Measurements from ENCODE around the gene OXGR1. TPM values are rescaled to one million over a fixed set of nuclear protein-coding genes. Genes with fewer than 3 reads are reported as not detected.

The OXGR1 gene
- total RNA-seq, 1 experiment from 2014 or later = not detected

DNA sequence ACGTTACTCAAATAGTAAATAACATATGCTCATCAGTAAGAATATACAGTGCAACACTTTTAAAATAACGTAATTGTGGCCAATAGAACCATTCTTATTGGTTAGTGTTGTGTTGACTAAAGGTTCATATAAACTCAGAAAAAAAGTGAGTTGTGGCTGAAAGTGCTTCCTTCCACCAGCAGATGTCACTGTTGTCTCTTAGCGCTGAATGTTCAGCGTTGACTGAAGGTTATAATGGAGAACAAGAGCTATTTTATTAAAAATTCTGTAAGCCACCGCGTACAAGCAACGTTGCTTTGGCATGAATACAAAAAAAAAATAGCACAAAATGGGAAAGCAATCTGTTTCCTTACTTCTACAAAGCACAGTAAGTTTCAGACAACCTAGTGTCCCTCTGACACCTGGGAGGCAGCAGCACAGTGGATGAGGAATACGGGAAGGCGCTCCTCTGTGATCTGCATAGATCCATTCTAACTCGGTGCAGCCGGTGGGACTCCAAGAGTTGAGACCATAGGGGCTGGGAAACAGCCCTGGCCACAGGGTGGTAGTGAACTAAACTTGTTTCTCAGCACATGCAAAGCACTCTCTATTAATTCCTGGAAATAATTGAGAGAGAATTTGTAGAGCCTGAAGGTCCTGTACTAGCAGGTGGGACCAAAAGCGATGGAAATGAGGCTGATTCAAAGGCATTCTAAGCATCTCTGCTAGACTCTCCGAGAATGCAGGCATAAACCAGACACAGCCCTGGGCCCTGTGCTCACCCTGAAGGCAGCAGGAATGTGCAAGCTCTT is 23.9 kb upstream of the OXGR1 start:
- no peaks in the 10 kb centered on the region for H3K9me3 ChIP-seq (replicated peaks)
- H3K27ac ChIP-seq = no peak overlapping the region
- peaks cover 21% of the 10 kb centered on the region for H3K27me3 ChIP-seq (replicated peaks)
- DNase-seq (ENCODE audit: low read depth in 1 of 2, low spot score in 2 of 2) = peak in 1 of 2 experiments; percentile 42
- H3K4me1 ChIP-seq (replicated peaks) = no peaks in the 10 kb centered on the region
- H3K36me3 ChIP-seq = no peaks in the 10 kb centered on the region
- H3K4me3 ChIP-seq = no peak overlapping the region

DNA sequence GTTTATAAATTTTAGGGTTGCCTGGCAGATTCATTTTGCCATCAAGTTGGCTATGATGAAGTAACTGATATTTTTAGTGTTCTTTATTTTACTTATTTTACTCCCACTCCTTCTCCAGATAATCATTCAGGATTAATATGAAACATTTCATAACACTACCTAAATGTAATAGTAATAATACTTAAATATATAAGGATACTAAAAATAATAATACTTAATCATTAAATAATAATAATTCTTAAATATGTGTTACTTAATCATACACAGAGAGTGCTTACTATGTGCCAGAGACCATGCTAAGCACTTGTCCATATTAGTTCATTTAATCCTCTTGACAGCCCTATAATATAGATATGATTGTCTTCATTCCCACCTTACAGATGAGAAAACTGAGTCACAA is 23.0 kb upstream of the OXGR1 start:
- H3K4me1 ChIP-seq (replicated peaks) = no peaks in the 10 kb centered on the region
- H3K27me3 ChIP-seq (replicated peaks) = peaks cover 21% of the 10 kb centered on the region
- no peak overlapping the region for H3K27ac ChIP-seq
- no peak overlapping the region for H3K4me3 ChIP-seq
- DNase-seq (ENCODE audit: low read depth in 1 of 2, low spot score in 2 of 2) = no peak
- no peaks in the 10 kb centered on the region for H3K36me3 ChIP-seq
- no peaks in the 10 kb centered on the region for H3K9me3 ChIP-seq (replicated peaks)

DNA sequence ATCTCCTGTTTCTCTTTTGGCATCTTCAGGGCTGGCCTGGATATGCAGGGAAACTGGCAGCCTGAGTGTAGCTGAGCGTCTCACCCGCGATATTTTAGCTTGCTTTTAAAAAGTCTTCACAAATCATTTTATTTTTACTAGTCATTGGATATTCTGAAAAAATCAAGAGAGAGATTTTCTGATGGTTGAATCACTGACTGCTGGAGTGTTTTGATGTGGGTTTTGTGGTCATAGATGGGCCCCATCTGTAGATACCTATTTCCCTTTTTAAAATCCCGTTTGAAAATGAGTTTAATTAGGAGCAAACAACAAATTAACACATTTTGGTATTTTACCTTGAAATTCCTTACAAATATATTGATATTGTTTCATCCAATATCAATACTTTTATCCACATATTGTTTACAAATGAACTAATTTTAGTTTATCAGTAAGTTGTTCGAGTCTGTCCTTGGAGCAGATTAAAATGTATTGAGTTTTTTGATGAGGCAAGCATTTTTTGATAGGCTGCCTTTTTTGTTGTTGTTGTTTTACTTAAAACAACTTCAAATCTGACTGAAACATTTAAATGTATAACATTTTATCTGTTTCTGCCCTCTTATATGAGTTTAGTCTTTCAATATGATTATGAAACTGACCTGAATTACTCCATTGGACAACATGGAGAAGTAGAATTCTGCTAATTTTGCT is 21.5 kb upstream of the OXGR1 start:
- no peak for DNase-seq (ENCODE audit: low read depth in 1 of 2, low spot score in 2 of 2)
- no peaks in the 10 kb centered on the region for H3K4me1 ChIP-seq (replicated peaks)
- no peaks in the 10 kb centered on the region for H3K36me3 ChIP-seq
- no peak overlapping the region for H3K4me3 ChIP-seq
- H3K27me3 ChIP-seq (replicated peaks) = peaks cover 15% of the 10 kb centered on the region
- no peak overlapping the region for H3K27ac ChIP-seq
- H3K9me3 ChIP-seq (replicated peaks) = no peaks in the 10 kb centered on the region

DNA sequence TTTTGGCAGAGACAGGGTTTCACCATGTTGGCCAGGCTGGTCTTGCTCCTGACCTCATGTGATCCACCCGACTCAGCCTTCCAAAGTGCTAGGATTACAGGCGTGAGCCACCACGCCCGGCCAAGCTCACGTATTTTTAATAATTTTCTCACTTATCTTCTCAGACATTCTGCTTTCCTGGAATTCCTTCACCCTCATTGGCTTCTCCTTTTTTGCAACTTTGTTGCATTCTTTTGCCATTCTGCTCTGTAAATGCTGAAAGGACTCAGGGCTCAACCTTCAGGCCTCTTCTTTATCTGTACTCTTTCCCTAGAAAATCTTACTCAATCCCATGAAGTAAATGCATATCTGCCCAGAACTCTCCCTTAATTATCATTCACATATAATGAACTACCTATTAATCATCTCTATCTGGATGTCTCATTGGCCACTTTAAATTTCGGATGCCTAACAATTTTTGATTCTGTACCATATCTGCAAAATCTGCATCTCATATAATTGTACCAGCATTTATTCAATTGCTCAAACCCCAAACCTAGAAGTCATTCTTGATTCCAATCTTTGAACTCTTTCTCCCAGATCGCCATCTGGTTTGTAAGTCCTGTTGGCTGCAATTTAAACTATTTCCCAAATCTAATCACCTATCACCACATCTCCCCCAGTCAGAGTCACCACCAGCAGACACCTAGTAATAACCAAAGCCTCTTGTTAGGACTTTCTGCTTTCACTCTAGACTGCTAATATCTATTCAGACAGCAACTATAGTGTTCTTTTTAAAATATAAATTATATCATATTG is 18.2 kb upstream of the OXGR1 start:
- DNase-seq (ENCODE audit: low read depth in 1 of 2, low spot score in 2 of 2) = no peak
- no peak overlapping the region for H3K27ac ChIP-seq
- no peaks in the 10 kb centered on the region for H3K9me3 ChIP-seq (replicated peaks)
- no peaks in the 10 kb centered on the region for H3K4me1 ChIP-seq (replicated peaks)
- H3K36me3 ChIP-seq = no peaks in the 10 kb centered on the region
- no peaks in the 10 kb centered on the region for H3K27me3 ChIP-seq (replicated peaks)
- H3K4me3 ChIP-seq = no peak overlapping the region

DNA sequence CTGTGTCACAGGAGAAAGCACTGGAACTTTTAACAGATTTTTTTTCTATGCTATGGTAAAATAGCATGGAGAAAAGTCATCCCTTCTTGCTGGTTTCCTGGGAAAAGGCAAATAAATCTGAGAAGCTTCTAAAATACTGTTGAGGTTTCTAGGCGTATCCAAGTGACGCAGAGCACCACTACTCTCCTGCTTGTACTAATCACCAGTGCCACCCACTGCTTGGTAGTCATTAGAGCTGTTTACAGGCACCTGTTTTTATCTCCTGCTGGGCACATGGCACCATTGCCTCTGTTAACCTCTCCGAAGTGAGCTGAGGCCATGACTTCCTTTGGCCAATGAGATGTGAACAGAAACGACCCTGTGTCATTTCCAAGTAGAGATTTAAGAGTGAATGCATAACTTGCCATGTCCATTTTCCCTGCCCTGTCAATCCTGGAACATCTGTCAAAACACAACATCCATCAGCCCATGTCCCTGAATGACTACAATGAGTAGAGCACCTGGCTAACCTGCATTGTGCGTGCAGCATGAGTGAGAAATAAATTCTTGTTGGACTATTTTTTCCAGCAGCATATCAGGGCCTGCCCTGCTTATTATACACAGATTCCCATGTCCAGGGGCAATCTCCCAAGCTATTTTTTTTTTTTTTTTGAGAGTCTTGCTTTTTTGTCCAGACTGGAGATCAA is 17.3 kb upstream of the OXGR1 start:
- H3K9me3 ChIP-seq (replicated peaks) = no peaks in the 10 kb centered on the region
- no peak for DNase-seq (ENCODE audit: low read depth in 1 of 2, low spot score in 2 of 2)
- no peaks in the 10 kb centered on the region for H3K36me3 ChIP-seq
- no peaks in the 10 kb centered on the region for H3K27me3 ChIP-seq (replicated peaks)
- H3K27ac ChIP-seq = no peak overlapping the region
- H3K4me3 ChIP-seq = no peak overlapping the region
- H3K4me1 ChIP-seq (replicated peaks) = no peaks in the 10 kb centered on the region

DNA sequence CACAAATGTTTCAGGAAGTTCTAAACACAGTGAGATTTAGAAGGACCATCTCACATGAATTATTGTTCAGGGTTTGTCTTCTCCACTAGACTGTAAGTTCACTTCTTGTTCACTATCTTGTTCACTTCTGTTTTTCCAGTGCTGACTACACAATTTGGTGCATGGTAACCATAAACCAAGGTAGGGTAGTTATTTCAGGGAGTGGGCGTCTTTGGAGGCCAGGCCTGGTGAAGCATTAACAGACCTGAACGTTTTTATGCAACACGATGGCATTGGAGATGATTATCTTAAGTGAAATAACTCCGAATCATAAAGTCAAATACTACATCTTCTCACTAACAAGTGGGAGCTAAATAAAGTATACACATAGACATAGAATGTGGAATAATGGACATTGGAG is 14.4 kb upstream of the OXGR1 start:
- no peak for DNase-seq (ENCODE audit: low read depth in 1 of 2, low spot score in 2 of 2)
- Histone ChIP-seq H3K36me3 (no peaks in the 10 kb centered on the region), H3K27ac (no peak overlapping the region), H3K4me3 (no peak overlapping the region), H3K4me1 (replicated peaks) (peaks cover 26% of the 10 kb centered on the region), H3K27me3 (replicated peaks) (no peaks in the 10 kb centered on the region), H3K9me3 (replicated peaks) (no peaks in the 10 kb centered on the region)

DNA sequence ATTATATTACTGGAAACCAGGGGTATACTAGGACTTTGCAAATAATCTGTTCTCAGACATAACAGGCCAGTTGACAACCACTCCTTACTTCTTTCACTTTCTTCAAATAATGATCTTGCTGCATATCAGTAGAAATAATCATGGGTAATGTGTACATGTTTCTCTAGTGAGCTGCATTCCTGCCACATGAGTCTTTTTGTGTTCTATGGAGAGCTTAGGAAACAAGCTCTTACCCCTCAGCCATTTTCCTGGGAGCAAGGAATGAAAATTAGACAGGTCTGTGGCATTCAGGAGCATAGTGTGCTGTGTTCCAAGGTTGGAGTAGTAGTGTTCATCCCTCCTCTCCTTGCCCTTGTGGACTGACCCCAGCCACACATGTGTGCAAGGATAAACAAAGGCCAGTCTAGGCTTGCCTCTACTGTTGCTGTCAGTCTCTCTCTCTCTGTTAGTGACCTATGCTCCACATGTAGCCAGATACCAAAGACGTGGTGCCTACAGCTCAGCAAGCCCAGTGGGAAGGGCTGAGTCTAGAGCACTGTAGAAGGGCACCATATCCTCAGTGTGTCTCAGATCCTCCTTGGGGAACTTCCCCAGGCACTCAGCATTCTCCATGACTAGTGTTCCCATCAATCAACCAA is 11.5 kb upstream of the OXGR1 start:
- Histone ChIP-seq H3K4me3 (no peak overlapping the region), H3K4me1 (replicated peaks) (peaks cover 34% of the 10 kb centered on the region), H3K9me3 (replicated peaks) (no peaks in the 10 kb centered on the region), H3K27me3 (replicated peaks) (no peaks in the 10 kb centered on the region), H3K36me3 (no peaks in the 10 kb centered on the region), H3K27ac (peak overlapping the region; percentile 82)
- peak in 1 of 2 experiments; percentile 64 for DNase-seq (ENCODE audit: low read depth in 1 of 2, low spot score in 2 of 2)

DNA sequence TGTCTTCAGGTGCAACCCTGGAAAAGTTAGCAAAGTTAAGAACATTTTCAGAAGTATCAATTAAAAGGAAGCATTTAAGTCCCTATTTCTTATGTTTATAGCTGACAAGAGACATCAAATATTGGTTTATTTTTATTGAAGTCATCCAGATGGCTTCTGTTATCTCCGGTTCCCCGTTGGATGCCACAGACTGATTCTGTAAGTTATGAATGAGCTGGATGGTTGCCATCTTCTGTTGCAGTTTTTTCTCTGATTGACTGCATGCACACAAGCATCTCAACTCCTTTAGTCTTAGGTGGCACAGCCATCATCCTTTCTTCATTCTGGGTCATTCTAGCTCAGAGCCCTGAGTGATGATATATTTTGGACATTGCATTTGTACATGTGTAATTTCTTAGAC is 10.6 kb upstream of the OXGR1 start:
- H3K4me1 ChIP-seq (replicated peaks) = peaks cover 34% of the 10 kb centered on the region
- peak overlapping the region; percentile 82 for H3K27ac ChIP-seq
- H3K9me3 ChIP-seq (replicated peaks) = no peaks in the 10 kb centered on the region
- no peaks in the 10 kb centered on the region for H3K27me3 ChIP-seq (replicated peaks)
- H3K36me3 ChIP-seq = no peaks in the 10 kb centered on the region
- DNase-seq (ENCODE audit: low read depth in 1 of 2, low spot score in 2 of 2) = no peak
- H3K4me3 ChIP-seq = no peak overlapping the region

DNA sequence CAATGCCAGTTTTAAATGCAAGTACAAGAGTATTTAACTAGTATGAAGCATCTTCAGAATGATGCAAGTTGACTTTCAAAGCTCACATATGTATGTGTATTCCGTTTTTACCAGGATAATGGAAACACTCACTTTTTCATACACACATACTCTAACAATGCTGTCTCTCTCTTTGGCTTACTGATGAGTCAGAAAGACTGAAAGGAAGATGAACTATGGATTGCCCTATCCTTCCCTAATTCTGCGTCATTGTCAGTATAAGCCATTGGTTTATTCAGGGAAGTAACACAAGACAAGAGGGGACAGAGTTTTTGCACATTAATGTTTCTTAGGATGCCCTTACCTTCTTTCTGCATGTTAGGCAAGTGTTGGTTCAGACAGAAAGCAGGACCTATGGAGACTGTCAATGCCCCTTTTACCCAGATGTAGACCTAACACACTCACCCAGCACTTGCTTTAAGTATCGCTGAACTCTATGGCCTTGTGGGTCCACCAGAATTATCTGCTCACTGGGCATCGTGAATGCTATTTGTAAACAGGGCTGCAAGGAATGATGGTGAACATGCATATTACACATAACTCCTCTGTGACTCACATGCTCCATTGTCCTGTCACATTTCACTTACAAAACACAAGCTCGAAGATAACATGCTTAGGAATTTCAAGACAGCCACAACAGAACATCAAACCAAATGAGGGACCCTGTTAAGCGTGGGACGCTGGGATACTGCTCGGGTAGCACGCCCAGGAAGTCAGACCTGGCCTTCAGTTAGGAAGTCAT is 10.0 kb upstream of the OXGR1 start:
- Histone ChIP-seq H3K4me3 (no peak overlapping the region), H3K27me3 (replicated peaks) (no peaks in the 10 kb centered on the region), H3K4me1 (replicated peaks) (peaks cover 34% of the 10 kb centered on the region), H3K9me3 (replicated peaks) (no peaks in the 10 kb centered on the region), H3K36me3 (no peaks in the 10 kb centered on the region), H3K27ac (peak overlapping the region; percentile 82)
- peak; percentile 64 to 82 for DNase-seq (ENCODE audit: low read depth in 1 of 2, low spot score in 2 of 2)

DNA sequence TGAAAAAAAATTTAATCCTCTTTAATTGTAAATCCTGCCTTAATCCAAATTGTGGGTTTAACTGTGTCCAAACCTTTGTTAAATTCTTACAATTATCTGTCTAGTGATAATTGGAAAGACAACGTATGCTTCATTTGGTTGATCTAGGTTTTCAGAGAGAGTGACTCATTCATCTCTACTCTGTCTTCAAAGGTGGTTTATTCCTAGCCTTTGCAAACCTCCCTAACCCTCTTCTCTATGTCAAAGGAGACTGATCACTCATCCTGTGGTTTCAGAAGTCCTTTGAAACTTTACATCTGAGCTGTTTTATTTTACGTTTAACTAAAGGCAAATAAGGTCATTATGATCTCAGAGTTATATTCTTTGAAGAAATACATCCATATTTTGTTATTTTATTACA is 8.8 kb upstream of the OXGR1 start:
- Histone ChIP-seq H3K4me1 (replicated peaks) (peaks cover 34% of the 10 kb centered on the region), H3K36me3 (no peaks in the 10 kb centered on the region), H3K4me3 (no peak overlapping the region), H3K9me3 (replicated peaks) (no peaks in the 10 kb centered on the region), H3K27ac (no peak overlapping the region), H3K27me3 (replicated peaks) (peaks cover 5% of the 10 kb centered on the region; the same call in 1 of the 2 replicates)
- no peak for DNase-seq (ENCODE audit: low read depth in 1 of 2, low spot score in 2 of 2)

DNA sequence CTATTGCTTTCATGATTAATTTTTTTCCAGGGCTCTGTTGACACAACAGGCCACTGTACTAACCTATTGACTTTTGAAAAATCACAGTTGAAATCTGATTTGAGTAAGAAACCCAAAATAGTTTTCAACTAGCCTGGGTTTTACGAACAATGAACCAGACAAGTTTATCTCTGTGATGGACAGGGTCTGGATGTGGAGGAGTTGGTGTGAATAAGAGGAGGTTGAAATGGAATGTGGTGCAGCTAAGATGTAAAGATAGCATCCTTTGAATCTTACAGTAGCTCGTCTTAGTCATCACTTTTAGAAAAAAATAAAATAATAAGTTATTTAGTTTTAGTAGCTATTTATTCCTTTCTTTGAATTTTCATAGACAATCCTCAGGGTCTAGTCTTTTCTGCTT is 8.3 kb upstream of the OXGR1 start:
- peaks cover 9% of the 10 kb centered on the region; the same call in 1 of the 2 replicates for H3K27me3 ChIP-seq (replicated peaks)
- H3K27ac ChIP-seq = no peak overlapping the region
- DNase-seq (ENCODE audit: low read depth in 1 of 2, low spot score in 2 of 2) = no peak
- no peak overlapping the region for H3K4me3 ChIP-seq
- H3K4me1 ChIP-seq (replicated peaks) = peaks cover 34% of the 10 kb centered on the region
- H3K9me3 ChIP-seq (replicated peaks) = no peaks in the 10 kb centered on the region
- no peaks in the 10 kb centered on the region for H3K36me3 ChIP-seq

DNA sequence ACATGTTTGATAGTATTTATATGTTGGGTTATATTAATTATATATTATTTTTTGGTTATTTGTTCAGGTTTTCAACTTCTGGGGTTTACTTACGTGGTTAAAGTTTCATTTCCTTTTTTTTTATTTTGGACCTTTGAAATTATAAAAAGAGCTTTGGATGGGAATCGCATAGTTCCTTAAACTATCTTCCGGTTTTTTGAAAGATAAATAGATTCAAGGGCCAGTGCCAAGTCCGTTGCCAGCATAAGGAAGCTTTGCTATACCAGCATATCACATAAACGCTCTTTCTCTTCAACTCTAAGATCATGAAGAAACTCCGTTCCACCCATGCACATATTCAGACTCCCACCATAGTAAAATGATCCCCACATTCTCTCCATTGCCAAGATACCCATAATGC is 7.4 kb upstream of the OXGR1 start:
- no peak overlapping the region for H3K4me3 ChIP-seq
- no peaks in the 10 kb centered on the region for H3K36me3 ChIP-seq
- peaks cover 17% of the 10 kb centered on the region; the same call in 1 of the 2 replicates for H3K27me3 ChIP-seq (replicated peaks)
- H3K27ac ChIP-seq = no peak overlapping the region
- peaks cover 34% of the 10 kb centered on the region for H3K4me1 ChIP-seq (replicated peaks)
- no peak for DNase-seq (ENCODE audit: low read depth in 1 of 2, low spot score in 2 of 2)
- no peaks in the 10 kb centered on the region for H3K9me3 ChIP-seq (replicated peaks)
